ENCODE measurements around the gene MGP.

MGP gene

GRCh38 chr12:14860490-14860889, 25.2 kb downstream of the MGP start:
- DNase-seq (ENCODE audit: low read depth) = no peak

GRCh38 chr12:14858513-14858912, 27.1 kb downstream of the MGP start:
- DNase-seq (ENCODE audit: low read depth) = no peak

DNA sequence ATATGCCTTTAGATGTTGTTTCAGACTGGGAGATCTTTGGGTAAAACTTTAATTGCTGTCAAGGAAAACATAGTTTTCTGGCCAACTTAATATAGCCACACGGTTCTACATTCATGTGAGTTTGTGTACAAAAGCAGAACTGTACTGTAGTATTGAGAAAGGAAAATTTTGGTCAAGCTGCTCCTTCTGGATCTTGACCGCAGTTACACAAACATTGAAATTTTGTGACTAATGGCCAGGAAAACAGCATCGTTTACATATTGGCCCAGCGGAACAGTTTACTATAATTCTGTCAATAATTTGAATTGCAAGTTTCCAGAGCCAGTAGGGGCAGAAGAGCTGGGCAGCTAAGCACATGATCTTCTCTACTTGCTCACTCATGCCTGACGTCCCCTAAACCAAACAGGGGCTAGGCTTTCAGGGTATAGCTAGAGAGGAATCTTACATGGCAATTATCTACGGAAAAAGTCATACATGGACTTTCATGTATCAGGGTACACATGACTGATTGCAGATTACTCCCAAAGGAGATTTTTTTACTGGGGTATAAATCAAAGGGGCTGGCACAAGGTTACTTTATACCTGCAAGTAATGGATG, 31.0 kb downstream of the MGP start:
- no peak for DNase-seq (ENCODE audit: low read depth)

GRCh38 chr12:14853961-14854360, 31.7 kb downstream of the MGP start:
- no peak for DNase-seq (ENCODE audit: low read depth)

DNA sequence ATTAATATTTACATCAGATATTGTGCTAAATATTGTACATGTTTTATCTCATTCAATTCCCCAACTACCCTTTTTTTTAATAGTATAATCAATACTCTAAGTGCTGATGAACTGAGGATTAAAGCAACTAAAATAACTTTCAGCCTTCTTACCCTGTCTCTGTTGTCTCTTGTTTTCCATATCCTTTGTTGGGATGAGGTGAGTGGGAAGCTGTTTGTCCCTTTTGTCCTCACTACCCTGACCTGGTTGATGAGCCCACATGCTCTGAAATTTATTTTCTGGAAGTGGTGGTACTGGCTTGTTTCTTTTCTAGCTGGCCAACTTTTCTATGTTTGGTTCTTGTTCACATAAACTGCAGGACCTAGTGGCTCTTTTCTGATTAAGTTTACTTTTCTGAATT, 32.8 kb downstream of the MGP start:
- no peak for DNase-seq (ENCODE audit: low read depth)

GRCh38 chr12:14850929-14851663, 34.6 kb downstream of the MGP start:
- DNase-seq (ENCODE audit: low read depth) = no peak

DNA sequence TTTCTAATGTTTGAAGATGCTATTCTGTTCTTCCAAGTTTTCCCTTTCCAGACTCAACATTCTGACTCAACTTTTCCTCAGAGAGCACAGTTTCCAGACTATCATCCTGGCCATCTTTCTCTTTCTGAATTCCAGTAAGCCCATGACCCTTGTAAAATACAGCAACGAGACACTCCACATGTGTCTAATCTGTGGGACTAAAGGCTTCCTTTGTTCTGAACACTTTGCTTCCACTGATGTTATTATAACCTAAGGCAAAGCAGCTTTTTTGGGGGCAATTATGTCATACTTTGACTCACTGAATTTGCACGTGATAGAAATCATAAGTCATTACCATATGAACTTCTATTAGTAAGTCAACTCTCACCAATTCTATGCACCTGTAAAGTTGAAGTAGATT, 36.0 kb downstream of the MGP start:
- no peak for DNase-seq (ENCODE audit: low read depth)

- DNase-seq (ENCODE audit: low read depth) = no peak
Observed at GRCh38 chr12:14846876-14847580, 38.6 kb downstream of the MGP start.

GRCh38 chr12:14846042-14846587, 39.5 kb downstream of the MGP start:
- DNase-seq (ENCODE audit: low read depth) = peak; percentile 16

GRCh38 chr12:14845350-14845750, 40.3 kb downstream of the MGP start:
- peak; percentile 55 for DNase-seq (ENCODE audit: low read depth)

GRCh38 chr12:14844401-14844800, 41.3 kb downstream of the MGP start:
- DNase-seq (ENCODE audit: low read depth) = no peak

DNA sequence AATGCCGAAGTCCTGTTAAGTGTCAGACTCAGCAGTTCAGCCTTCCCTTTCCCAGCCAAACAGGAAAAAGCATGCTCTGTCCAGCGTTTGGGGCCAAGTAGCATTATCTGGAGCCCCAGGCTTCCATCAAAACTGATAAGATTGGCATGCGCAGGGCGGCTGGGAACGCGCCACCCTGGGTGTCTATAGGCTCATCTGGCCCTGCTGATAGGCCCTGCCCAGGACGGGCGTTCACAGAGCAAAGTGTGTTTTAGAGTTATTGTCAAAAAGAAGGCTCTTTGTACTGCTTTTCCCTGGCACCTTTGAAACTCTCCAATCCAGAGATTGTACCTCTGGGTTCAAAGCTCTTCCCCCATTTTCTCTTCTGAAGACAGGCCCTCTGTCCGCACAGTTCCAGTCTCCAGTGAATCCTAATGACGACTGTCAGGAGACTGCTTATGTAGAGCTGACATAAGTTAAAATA, 42.2 kb downstream of the MGP start, which contains the start of gene ART4:
TSS of gene ART4 (minus strand) at position 102 of the 463 bp plus-strand sequence. CDS start 413 bp downstream, outside the sequence.
- DNase-seq (ENCODE audit: low read depth) = peak; percentile 33

GRCh38 chr12:14842315-14842714, 43.3 kb downstream of the MGP start:
- no peak for DNase-seq (ENCODE audit: low read depth)

- peak; percentile 35 for DNase-seq (ENCODE audit: low read depth)
Observed at GRCh38 chr12:14841761-14842160, 43.9 kb downstream of the MGP start.

DNA sequence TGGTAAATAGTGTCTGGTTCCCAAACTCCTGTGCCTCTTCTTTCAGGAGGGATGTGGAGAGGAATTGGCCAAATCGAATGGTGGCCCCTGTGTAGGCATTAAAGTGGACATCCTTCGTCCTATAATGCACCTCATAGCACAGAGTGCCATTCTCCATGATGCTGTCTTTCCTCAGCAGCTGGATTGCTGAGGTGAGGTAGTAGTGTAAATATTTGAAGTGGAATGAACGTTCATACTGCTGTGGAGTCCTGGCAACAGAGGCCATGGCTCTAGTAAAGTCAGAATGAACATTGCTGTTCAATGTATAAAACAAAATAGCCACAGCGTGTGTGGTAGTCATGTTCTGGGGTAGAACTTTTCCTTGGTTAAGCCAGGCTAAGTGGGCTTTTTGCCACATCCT, 45.0 kb downstream of the MGP start:
- no peak for DNase-seq (ENCODE audit: low read depth)

- DNase-seq (ENCODE audit: low read depth) = no peak
Observed at GRCh38 chr12:14839262-14839661, 46.4 kb downstream of the MGP start.

DNA sequence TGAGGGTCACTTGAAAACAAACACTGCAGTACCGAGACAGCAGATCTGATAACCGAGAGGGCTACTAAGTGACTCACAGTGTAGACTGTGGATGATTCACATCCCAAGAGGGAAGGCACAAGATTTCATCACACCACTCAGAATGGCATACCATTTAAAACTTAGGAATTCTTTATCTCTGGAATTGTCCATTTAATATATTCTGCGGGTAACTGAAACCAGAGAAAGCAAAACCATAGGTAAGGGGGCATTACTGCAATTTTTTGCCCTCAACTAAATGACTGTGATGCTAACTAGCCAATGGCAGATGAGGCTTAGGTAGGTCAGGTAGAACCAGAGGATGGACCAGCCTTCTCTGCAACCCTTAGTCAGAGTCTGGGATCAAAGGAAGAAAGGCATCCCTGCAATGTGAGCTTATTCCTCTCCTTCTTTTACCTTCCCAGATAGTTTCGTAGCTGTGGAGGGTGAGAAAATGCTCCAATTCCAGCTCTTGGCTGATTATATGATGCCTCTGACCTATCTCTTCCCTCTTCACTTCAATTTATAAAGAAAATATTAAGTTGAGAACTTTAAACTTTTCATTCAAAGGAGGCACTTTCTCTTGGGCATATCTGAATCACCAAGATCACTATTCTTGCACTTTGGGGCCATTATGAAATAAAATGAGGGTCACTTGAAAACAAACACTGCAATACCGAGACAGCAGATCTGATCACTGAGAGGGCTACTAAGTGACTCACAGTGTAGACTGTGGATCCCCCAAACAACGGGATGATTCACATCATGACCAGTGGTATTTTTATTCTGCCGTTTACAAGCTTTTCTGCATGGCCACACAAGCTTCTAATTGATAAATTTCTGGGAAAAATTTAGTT, 49.1 kb downstream of the MGP start:
- peak; percentile 96 for DNase-seq (ENCODE audit: low read depth)

GRCh38 chr12:14834509-14834908, 51.1 kb downstream of the MGP start:
- peak; percentile 60 for DNase-seq (ENCODE audit: low read depth)

- DNase-seq (ENCODE audit: low read depth) = peak; percentile 48
Observed at GRCh38 chr12:14833952-14834351, 51.7 kb downstream of the MGP start.

- DNase-seq (ENCODE audit: low read depth) = no peak
Observed at GRCh38 chr12:14833336-14833735, 52.3 kb downstream of the MGP start.

Data from amniotic epithelial cell (primary cell).